ENCODE data around the gene UGT1A7.

UGT1A7 gene

DNA sequence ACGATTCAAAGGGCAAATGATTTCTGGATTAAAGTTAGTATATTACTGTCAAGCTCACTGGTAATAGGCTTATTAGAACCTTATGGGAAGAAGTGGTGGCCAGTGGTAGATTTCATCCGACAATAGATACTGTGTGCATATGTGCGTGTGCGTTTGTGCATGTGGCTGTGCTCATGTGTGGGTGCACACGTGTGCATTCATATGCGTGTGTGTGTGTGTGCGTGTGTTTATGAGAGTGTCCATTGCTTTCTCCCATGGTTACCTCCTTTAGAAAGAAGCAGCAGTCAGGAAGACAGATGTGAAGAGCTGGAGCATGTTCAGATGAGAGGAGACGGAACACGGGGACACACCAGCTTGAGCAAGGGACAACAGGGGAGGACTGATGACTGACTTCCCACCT lies 87.6 kb downstream of the UGT1A7 start:
- H3K27me3 ChIP-seq: peaks cover 2% of the 10 kb centered on the region
- no peaks in the 10 kb centered on the region for H3K36me3 ChIP-seq
- TF ChIP-seq, protein P1, sequence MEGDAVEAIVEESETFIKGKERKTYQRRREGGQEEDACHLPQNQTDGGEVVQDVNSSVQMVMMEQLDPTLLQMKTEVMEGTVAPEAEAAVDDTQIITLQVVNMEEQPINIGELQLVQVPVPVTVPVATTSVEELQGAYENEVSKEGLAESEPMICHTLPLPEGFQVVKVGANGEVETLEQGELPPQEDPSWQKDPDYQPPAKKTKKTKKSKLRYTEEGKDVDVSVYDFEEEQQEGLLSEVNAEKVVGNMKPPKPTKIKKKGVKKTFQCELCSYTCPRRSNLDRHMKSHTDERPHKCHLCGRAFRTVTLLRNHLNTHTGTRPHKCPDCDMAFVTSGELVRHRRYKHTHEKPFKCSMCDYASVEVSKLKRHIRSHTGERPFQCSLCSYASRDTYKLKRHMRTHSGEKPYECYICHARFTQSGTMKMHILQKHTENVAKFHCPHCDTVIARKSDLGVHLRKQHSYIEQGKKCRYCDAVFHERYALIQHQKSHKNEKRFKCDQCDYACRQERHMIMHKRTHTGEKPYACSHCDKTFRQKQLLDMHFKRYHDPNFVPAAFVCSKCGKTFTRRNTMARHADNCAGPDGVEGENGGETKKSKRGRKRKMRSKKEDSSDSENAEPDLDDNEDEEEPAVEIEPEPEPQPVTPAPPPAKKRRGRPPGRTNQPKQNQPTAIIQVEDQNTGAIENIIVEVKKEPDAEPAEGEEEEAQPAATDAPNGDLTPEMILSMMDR (IDR thresholded peaks at IDR 0.05): no peak
- no peaks in the 10 kb centered on the region for H3K9me3 ChIP-seq
- no peaks in the 10 kb centered on the region for H3K4me1 ChIP-seq (ENCODE audit: control insufficient read depth in 1 of 2, insufficient read depth in 1 of 2, low read depth in 1 of 2, low read length in 1 of 2)
- H3K4me3 ChIP-seq (ENCODE audit: low read depth in 1 of 2, low read length in 1 of 2): no peak overlapping the region
- no peak overlapping the region for H3K27ac ChIP-seq

DNA sequence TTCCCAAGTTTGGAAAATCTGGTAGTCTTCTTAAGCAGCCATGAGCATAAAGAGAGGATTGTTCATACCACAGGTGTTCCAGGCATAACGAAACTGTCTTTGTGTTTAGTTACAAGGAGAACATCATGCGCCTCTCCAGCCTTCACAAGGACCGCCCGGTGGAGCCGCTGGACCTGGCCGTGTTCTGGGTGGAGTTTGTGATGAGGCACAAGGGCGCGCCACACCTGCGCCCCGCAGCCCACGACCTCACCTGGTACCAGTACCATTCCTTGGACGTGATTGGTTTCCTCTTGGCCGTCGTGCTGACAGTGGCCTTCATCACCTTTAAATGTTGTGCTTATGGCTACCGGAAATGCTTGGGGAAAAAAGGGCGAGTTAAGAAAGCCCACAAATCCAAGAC lies 90.5 kb downstream of the UGT1A7 start:
- Histone ChIP-seq H3K9me3 (no peaks in the 10 kb centered on the region), H3K4me1 (ENCODE audit: control insufficient read depth in 1 of 2, insufficient read depth in 1 of 2, low read depth in 1 of 2, low read length in 1 of 2) (no peaks in the 10 kb centered on the region), H3K4me3 (ENCODE audit: low read depth in 1 of 2, low read length in 1 of 2) (no peak overlapping the region), H3K36me3 (no peaks in the 10 kb centered on the region), H3K27me3 (no peaks in the 10 kb centered on the region), H3K27ac (no peak overlapping the region)
- TF ChIP-seq, protein P1 (IDR thresholded peaks at IDR 0.05): no peak

DNA sequence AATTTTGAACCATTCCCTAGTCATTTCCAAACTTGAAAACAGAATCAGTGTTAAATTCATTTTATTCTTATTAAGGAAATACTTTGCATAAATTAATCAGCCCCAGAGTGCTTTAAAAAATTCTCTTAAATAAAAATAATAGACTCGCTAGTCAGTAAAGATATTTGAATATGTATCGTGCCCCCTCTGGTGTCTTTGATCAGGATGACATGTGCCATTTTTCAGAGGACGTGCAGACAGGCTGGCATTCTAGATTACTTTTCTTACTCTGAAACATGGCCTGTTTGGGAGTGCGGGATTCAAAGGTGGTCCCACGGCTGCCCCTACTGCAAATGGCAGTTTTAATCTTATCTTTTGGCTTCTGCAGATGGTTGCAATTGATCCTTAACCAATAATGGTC lies 90.9 kb downstream of the UGT1A7 start:
- H3K9me3 ChIP-seq: no peaks in the 10 kb centered on the region
- TF ChIP-seq, protein P1 (IDR thresholded peaks at IDR 0.05): no peak

DNA sequence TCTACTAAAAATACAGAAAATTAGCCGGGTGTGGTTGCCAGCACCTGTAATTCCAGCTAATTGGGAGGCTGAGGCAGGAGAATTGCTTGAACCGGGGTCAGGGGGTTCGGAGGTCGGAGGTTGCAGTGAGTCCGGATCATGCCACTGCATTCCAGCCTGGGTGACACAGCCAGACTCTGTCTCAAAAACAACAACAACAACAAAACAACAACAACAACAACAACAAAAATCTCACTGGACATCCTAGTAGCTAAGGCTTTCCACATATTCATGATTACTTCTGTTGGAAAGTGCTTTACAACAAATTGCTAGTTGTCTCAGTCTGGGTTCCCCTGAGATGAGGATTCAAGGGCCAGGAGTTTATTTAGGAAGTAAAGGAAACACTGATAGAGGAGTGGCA lies 92.2 kb downstream of the UGT1A7 start:
- TF ChIP-seq, protein P1 (IDR thresholded peaks at IDR 0.05): no peak
- Histone ChIP-seq H3K4me3 (ENCODE audit: low read depth in 1 of 2, low read length in 1 of 2) (no peak overlapping the region), H3K36me3 (no peaks in the 10 kb centered on the region), H3K27me3 (no peaks in the 10 kb centered on the region), H3K9me3 (no peaks in the 10 kb centered on the region), H3K4me1 (ENCODE audit: control insufficient read depth in 1 of 2, insufficient read depth in 1 of 2, low read depth in 1 of 2, low read length in 1 of 2) (no peaks in the 10 kb centered on the region), H3K27ac (no peak overlapping the region)

More for the DNA sequence above, 90.9 kb downstream of the UGT1A7 start:
- Histone ChIP-seq H3K36me3 (no peaks in the 10 kb centered on the region), H3K4me3 (ENCODE audit: low read depth in 1 of 2, low read length in 1 of 2) (no peak overlapping the region), H3K4me1 (ENCODE audit: control insufficient read depth in 1 of 2, insufficient read depth in 1 of 2, low read depth in 1 of 2, low read length in 1 of 2) (no peaks in the 10 kb centered on the region), H3K27me3 (no peaks in the 10 kb centered on the region), H3K27ac (no peak overlapping the region)

DNA sequence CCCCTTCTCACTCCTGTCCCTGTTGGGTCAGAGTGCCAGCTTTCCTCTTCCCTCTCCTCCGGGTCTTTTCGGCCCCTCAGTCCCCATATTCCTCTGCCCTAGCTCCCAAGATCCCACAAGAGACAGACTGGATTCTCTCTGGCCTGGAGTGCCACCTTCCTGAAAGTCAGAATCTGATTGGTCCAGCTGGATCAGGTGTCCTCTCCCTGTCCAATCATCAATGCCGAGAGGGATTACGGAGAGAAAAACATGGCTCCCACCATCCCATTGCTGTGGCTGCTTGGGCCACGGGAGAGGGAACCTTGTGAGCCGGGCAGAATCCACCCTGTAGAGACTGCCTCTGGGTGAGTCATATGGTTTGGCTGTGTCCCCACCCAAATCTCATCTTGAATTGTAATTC lies 93.7 kb downstream of the UGT1A7 start:
- no peaks in the 10 kb centered on the region for H3K36me3 ChIP-seq
- H3K27ac ChIP-seq: no peak overlapping the region
- H3K4me3 ChIP-seq (ENCODE audit: low read depth in 1 of 2, low read length in 1 of 2): no peak overlapping the region
- H3K4me1 ChIP-seq (ENCODE audit: control insufficient read depth in 1 of 2, insufficient read depth in 1 of 2, low read depth in 1 of 2, low read length in 1 of 2): no peaks in the 10 kb centered on the region
- no peaks in the 10 kb centered on the region for H3K9me3 ChIP-seq
- TF ChIP-seq, protein P1 (IDR thresholded peaks at IDR 0.05): no peak
- H3K27me3 ChIP-seq: no peaks in the 10 kb centered on the region

DNA sequence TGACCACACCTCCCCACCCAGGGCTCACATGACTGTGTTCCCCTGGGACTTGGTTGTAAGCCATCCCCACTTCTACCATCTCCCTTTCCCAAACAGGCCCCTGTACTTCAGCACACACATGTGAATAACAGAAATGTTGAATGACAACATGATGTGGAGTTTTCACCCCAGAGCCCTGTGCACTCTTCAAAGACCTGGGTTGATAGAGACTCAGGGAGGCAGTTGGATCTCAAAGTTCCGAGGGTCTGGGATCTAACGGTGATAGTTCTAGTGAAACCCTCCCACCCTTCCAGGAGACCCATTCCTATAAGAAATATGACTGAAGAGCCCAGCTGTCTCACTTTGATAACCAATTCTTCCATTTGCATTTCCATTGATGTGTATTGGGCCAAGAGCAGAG lies 96.3 kb downstream of the UGT1A7 start, which contains the start of gene MROH2A:
Gene MROH2A (plus strand): TSS at position 301 of the 400 bp plus-strand sequence. CDS start 1,029 bp downstream, outside the sequence.
- Histone ChIP-seq H3K36me3 (no peaks in the 10 kb centered on the region), H3K4me1 (ENCODE audit: control insufficient read depth in 1 of 2, insufficient read depth in 1 of 2, low read depth in 1 of 2, low read length in 1 of 2) (no peaks in the 10 kb centered on the region), H3K9me3 (no peaks in the 10 kb centered on the region), H3K27me3 (no peaks in the 10 kb centered on the region), H3K4me3 (ENCODE audit: low read depth in 1 of 2, low read length in 1 of 2) (no peak within 1 kb of the TSS), H3K27ac (no peak within 1 kb of the TSS)
- TF ChIP-seq, protein P1 (IDR thresholded peaks at IDR 0.05): no peak
